HepG2 (cell line): Measurements from ENCODE around the gene PBX4. TPM values are rescaled to one million over a fixed set of nuclear protein-coding genes. Genes with fewer than 3 reads are reported as not detected.

Source experiments
- ATAC-seq: fragments of 200-7000 bp; cut with Tn5 transposase; 3 replicates; pipeline ENCODE4 v1.9.1; 2020; ENCODE audit warnings: mild to moderate bottlenecking, moderate library complexity
- BruUV-seq: library from RNA; stranded (reverse); fragments of 400-500 nt; replicated peaks from 2 replicates; lab custom pipeline; 2021; lab: Mats Ljungman, UMichigan
- CTCF ChIA-PET: fragments of 300-600 bp; formaldehyde crosslinking; extraction: SDS; loops from one replicate; lab custom pipeline; 2021; ENCODE audit warnings: low total read pairs, inconsistent platforms, low intra/inter-chr PET ratio; lab: Yijun Ruan, JAX
- POLR2A ChIA-PET: fragments of 350-600 bp; sonication (Branson Sonifier 250); formaldehyde crosslinking; loops from one replicate; lab custom pipeline; 2020; ENCODE audit warnings: antibody characterized with exemption, inconsistent platforms; lab: Yijun Ruan, JAX
- DNase-seq: peaks from one replicate; pipeline ENCODE4 v3.0.0-alpha.2; 2015; ENCODE audit warnings: low spot score
- FAIRE-seq: peaks from 3 replicates; lab custom pipeline; 2011; peaks lifted over from hg19 to GRCh38; lab: Jason Lieb, UNC
- H2AFZ ChIP-seq: one replicate; pipeline ENCODE4 v1.6.1; 2011; ENCODE audit warnings: low read length, inconsistent platforms
- H3K27ac ChIP-seq: fragments of 300-600 bp; 3 replicates; pipeline ENCODE4 v1.8.0; 2011; ENCODE audit warnings: mixed run types, mild to moderate bottlenecking, mixed read lengths, low read length, inconsistent platforms; ENCODE audit not compliant: insufficient read depth; ENCODE audit errors: extremely low read length
- H3K27me3 ChIP-seq, 2 experiments: fragments of 200-600 bp in 1 of 2; 2 replicates in 1 of 2; 3 replicates in 1 of 2; pipeline versions ENCODE4 v1.6.0 to v1.8.0; 2011; ENCODE audit warnings: low read length in 2 of 2, mild to moderate bottlenecking in 2 of 2, moderate library complexity in 2 of 2, inconsistent platforms in 1 of 2; ENCODE audit not compliant: insufficient read depth in 2 of 2, control insufficient read depth in 1 of 2
- H3K36me3 ChIP-seq, 2 experiments: fragments of 200-600 bp in 1 of 2; replicated peaks in 1 of 2; 2 replicates in 1 of 2; 3 replicates in 1 of 2; pipeline versions ENCODE4 v1.5.1 to v1.8.0; 2011; ENCODE audit warnings: low read length in 2 of 2, inconsistent platforms in 1 of 2; ENCODE audit not compliant: insufficient read depth in 2 of 2, control insufficient read depth in 1 of 2
- H3K4me1 ChIP-seq: 2 replicates; pipeline ENCODE4 v1.5.1; 2012; ENCODE audit warnings: low read length, inconsistent platforms; ENCODE audit not compliant: insufficient read depth
- H3K4me2 ChIP-seq: 2 replicates; pipeline ENCODE4 v1.6.0; 2011; ENCODE audit warnings: low read depth, low read length, inconsistent platforms
- H3K4me3 ChIP-seq, 3 experiments: fragments of 200-600 bp in 1 of 3; sonication (generic), shearing (Covaris generic) in 1 of 3; replicated peaks in 1 of 3; 2 replicates each; pipeline ENCODE4 v1.5.1; 2011 to 2016; ENCODE audit warnings: low read length in 3 of 3, inconsistent platforms in 2 of 3, low read depth in 2 of 3, mild to moderate bottlenecking in 2 of 3, control low read depth in 1 of 3, mixed read lengths in 1 of 3; ENCODE audit not compliant: insufficient read depth in 1 of 3
- H3K79me2 ChIP-seq: one replicate; pipeline ENCODE4 v1.6.1; 2011; ENCODE audit warnings: low read length, inconsistent platforms; ENCODE audit not compliant: insufficient read depth
- H3K9ac ChIP-seq: 2 replicates; pipeline ENCODE4 v1.6.0; 2011; ENCODE audit warnings: mild to moderate bottlenecking, low read depth, low read length, inconsistent platforms; ENCODE audit not compliant: insufficient read depth
- H3K9me3 ChIP-seq: 2 replicates; pipeline ENCODE4 v1.5.1; 2012; ENCODE audit warnings: mild to moderate bottlenecking, low read length
- H4K20me1 ChIP-seq: 2 replicates; pipeline ENCODE4 v1.6.0; 2011; ENCODE audit warnings: inconsistent platforms, mild to moderate bottlenecking, low read length, moderate library complexity; ENCODE audit not compliant: insufficient read depth
- FOSL2 ChIP-seq: sonication (generic); formaldehyde crosslinking; IDR thresholded peaks from 2 replicates; pipeline ENCODE4 v1.4.0; 2020; ENCODE audit warnings: missing genetic modification reagents
- IKZF1 ChIP-seq: fragments of 450-650 bp; IDR thresholded peaks from 2 replicates; pipeline ENCODE4 v1.7.1; 2016
- MAFG ChIP-seq: sonication (generic); formaldehyde crosslinking; IDR thresholded peaks from 2 replicates; pipeline ENCODE4 v1.5.1; 2020; ENCODE audit warnings: mild to moderate bottlenecking, missing genetic modification reagents
- SMARCE1 ChIP-seq: fragments of 450-650 bp; IDR thresholded peaks from 2 replicates; pipeline ENCODE4 v1.6.1; 2017; ENCODE audit warnings: borderline replicate concordance
- UBTF ChIP-seq: sonication (generic); formaldehyde crosslinking; IDR thresholded peaks from 2 replicates; pipeline ENCODE4 v1.4.0; 2020; ENCODE audit warnings: mild to moderate bottlenecking, missing genetic modification reagents
- ZNF230 ChIP-seq: sonication (generic); formaldehyde crosslinking; IDR thresholded peaks from 2 replicates; pipeline ENCODE4 v1.4.0; 2020; ENCODE audit warnings: mild to moderate bottlenecking, missing genetic modification reagents
- ZNF543 ChIP-seq: sonication (generic); formaldehyde crosslinking; IDR thresholded peaks from 2 replicates; pipeline ENCODE4 v1.4.0; 2020; ENCODE audit warnings: mild to moderate bottlenecking, missing genetic modification reagents
- ZNF646 ChIP-seq: sonication (generic); formaldehyde crosslinking; IDR thresholded peaks from 2 replicates; pipeline ENCODE4 v1.9.0; 2021; ENCODE audit warnings: mild to moderate bottlenecking, missing genetic modification reagents
- ZNF724P ChIP-seq: sonication (generic); formaldehyde crosslinking; IDR thresholded peaks from 2 replicates; pipeline ENCODE4 v1.8.0; 2022; ENCODE audit warnings: missing genetic modification reagents, borderline replicate concordance
- WGBS: methylation state at CpG from one replicate; pipeline ENCODE4 v1.1.6; 2017; ENCODE audit warnings: low lambda C conversion rate; 5-methylcytosine and 5-hydroxymethylcytosine counted together
- in situ Hi-C: cut with HindIII; loops from 2 replicates; pipeline ENCODE4 v1.10.0; 2017; ENCODE audit warnings: low pct_unique_long_range_greater_than_20kb; ENCODE audit not compliant: extremely low pct_ligation_motif_present
- intact Hi-C: fragments of 100-400 bp; cut with micrococcal nuclease; formaldehyde crosslinking; loops from one replicate; pipeline ENCODE4 v1.10.0; 2022; ENCODE audit not compliant: unreplicated experiment
- polyA plus RNA-seq, 8 experiments: library from polyadenylated mRNA; depleted of rRNA in 3 of 8; stranded (reverse) in 7 of 8; unstranded in 1 of 8; fragments of >200 nt; fragmentation: Illumina TruSeq in 4 of 8; extraction: Trizol in 4 of 8; gene quantifications; 2 replicates each; pipeline versions ENCODE4 v1.2.1 to v1.2.3, GENCODE V29; 2011 to 2016; ENCODE audit warnings: low read depth in 4 of 8, missing spikeins in 1 of 8, mixed read lengths in 1 of 8; ENCODE audit not compliant: insufficient read depth in 1 of 8
- total RNA-seq, 5 experiments: library from RNA; depleted of rRNA; stranded (reverse); fragments of >200 nt; fragmentation: Illumina TruSeq; extraction: Trizol; gene quantifications; 2 replicates each; pipeline ENCODE4 v1.2.3, GENCODE V29; 2016; ENCODE audit warnings: low read depth in 1 of 5

Gene PBX4
- total and polyA plus RNA-seq, 2 of the 13 experiments (the other 11 are each of a cell fraction or from before 2014, with no cell fraction given) = not detected

- DNase-seq (no peak), ATAC-seq (peak; percentile 38), FAIRE-seq (no peak)
- 23% methylated on average over 15 of the region's 16 CpGs for WGBS
- in situ Hi-C loops = loop anchor here (5.0 kb wide), 1 partner anchor 105 kb away; the partner anchor contains the start of gene CILP2
- intact Hi-C loops = loop anchor here (5.0 kb wide), 1 partner anchor 110 kb away; no protein-coding TSS in a partner anchor
- Histone ChIP-seq H3K4me1 (no peaks in the 10 kb centered on the region), H3K4me3 (peak overlapping the region; percentile 86 to 88 (median 88)), H3K36me3 (peaks cover 5 to 27% of the 10 kb centered on the region in 2 experiments; a peak in 4 of 5 replicates), H3K9me3 (no peaks in the 10 kb centered on the region), H4K20me1 (no peaks in the 10 kb centered on the region), H3K27me3 (no peaks in the 10 kb centered on the region), H3K9ac (peak overlapping the region; percentile 65), H3K79me2 (no peaks in the 10 kb centered on the region), H3K27ac (no peak overlapping the region), H3K4me2 (peak overlapping the region; percentile 87), H2AFZ (no peak overlapping the region)
- POLR2A ChIA-PET = no interaction called here
- peak; percentile 36; the same call in 1 of the 2 replicates for TF ChIP-seq ZNF646 (CRISPR knock-in tag)
- 0 out of 2 replicates have a peak, but pooled peaks have one; percentile 13 for TF ChIP-seq ZNF230 (CRISPR knock-in tag)
- no peak for TF ChIP-seq SMARCE1
- no peak for TF ChIP-seq FOSL2
- no peak for TF ChIP-seq UBTF (CRISPR knock-in tag)
- 0 out of 2 replicates have a peak, but pooled peaks have one; percentile 7 for TF ChIP-seq ZNF543 (CRISPR knock-in tag)
- TF ChIP-seq IKZF1 = no peak
- TF ChIP-seq MAFG (CRISPR knock-in tag) = no peak
- TF ChIP-seq ZNF724P (CRISPR knock-in tag) = 0 out of 2 replicates have a peak, but pooled peaks have one; percentile 22
- BruUV-seq = no TSS peak
- CTCF ChIA-PET = interaction anchor here (0.8 to 2.4 kb wide), 2 partner anchors 88 to 110 kb away, joined by 3 to 23 read pairs; no protein-coding TSS in a partner anchor
These were observed 24.1 kb upstream of the PBX4 start for GRCh38 chr19:19642506-19643157.
